ENCODE results near the gene GPHA2. TPM values are rescaled to one million over a fixed set of nuclear protein-coding genes. Genes with fewer than 3 reads are reported as not detected.

GPHA2 gene
- polyA plus RNA-seq, 1 donor from 2014 or later: not detected

DNA sequence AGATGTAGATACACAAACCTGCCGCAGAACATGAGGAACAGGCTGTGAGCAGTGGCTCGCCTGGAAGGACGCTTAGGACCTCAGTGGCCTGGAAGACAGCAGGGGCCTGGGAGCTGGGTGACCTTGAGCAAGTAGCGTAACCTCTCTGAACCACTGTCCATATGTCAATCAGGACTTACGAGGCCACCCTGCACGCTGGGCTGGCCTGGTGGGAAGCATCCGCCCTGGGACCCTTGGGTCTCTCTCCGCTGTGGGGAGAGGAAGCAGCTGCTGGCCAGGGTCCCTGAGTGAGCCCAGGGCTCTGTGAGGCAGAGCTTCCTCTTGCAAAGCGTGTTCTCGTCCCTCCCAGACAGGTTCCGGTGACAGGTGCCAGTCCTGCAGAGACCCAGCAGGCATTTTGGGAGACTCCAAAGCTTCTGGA lies 43.3 kb downstream of the GPHA2 start:
- Histone ChIP-seq H3K79me2 (replicated peaks; ENCODE audit: insufficient read depth, low read length) (no peaks in the 10 kb centered on the region), H3K4me3 (ENCODE audit: low read length) (no peak overlapping the region), H3K4me2 (ENCODE audit: low read length) (no peak overlapping the region), H3K36me3 (ENCODE audit: insufficient read depth, low read length) (no peaks in the 10 kb centered on the region), H3K27ac (ENCODE audit: low read length) (no peak overlapping the region), H4K20me1 (ENCODE audit: insufficient read depth) (no peaks in the 10 kb centered on the region), H3K9me3 (ENCODE audit: low read length) (no peaks in the 10 kb centered on the region), H3F3A (ENCODE audit: insufficient read depth, low read length, poor library complexity, severe bottlenecking) (no peaks in the 10 kb centered on the region), H2AFZ (ENCODE audit: low read depth, low read length) (no peak overlapping the region), H3K27me3 (ENCODE audit: insufficient read depth, low read depth, low read length) (no peaks in the 10 kb centered on the region), H3K9me2 (ENCODE audit: insufficient read depth, low read length) (no peaks in the 10 kb centered on the region), H3K9ac (ENCODE audit: low read length) (no peak overlapping the region)
- no peak for TF ChIP-seq SMC3 (conservative IDR thresholded peaks at IDR 0.05; ENCODE audit: poor library complexity)
- no peak for TF ChIP-seq EP300 (conservative IDR thresholded peaks at IDR 0.05; ENCODE audit: poor library complexity, severe bottlenecking)
- no peak for TF ChIP-seq EZH2 (IDR thresholded peaks at IDR 0.05; ENCODE audit: borderline replicate concordance, insufficient read depth, low read length, poor library complexity, severe bottlenecking)
- no peak for TF ChIP-seq POLR2AphosphoS5 (IDR thresholded peaks at IDR 0.05)
- TF ChIP-seq TAF1 (IDR thresholded peaks at IDR 0.05; ENCODE audit: low read depth): no peak
- TF ChIP-seq MXI1 (conservative IDR thresholded peaks at IDR 0.05; ENCODE audit: poor library complexity, severe bottlenecking): no peak
- TF ChIP-seq, protein P1, sequence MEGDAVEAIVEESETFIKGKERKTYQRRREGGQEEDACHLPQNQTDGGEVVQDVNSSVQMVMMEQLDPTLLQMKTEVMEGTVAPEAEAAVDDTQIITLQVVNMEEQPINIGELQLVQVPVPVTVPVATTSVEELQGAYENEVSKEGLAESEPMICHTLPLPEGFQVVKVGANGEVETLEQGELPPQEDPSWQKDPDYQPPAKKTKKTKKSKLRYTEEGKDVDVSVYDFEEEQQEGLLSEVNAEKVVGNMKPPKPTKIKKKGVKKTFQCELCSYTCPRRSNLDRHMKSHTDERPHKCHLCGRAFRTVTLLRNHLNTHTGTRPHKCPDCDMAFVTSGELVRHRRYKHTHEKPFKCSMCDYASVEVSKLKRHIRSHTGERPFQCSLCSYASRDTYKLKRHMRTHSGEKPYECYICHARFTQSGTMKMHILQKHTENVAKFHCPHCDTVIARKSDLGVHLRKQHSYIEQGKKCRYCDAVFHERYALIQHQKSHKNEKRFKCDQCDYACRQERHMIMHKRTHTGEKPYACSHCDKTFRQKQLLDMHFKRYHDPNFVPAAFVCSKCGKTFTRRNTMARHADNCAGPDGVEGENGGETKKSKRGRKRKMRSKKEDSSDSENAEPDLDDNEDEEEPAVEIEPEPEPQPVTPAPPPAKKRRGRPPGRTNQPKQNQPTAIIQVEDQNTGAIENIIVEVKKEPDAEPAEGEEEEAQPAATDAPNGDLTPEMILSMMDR (IDR thresholded peaks at IDR 0.05; ENCODE audit: poor library complexity, severe bottlenecking): no peak
- no peak for TF ChIP-seq RAD21 (conservative IDR thresholded peaks at IDR 0.05)
- TF ChIP-seq, protein P2, sequence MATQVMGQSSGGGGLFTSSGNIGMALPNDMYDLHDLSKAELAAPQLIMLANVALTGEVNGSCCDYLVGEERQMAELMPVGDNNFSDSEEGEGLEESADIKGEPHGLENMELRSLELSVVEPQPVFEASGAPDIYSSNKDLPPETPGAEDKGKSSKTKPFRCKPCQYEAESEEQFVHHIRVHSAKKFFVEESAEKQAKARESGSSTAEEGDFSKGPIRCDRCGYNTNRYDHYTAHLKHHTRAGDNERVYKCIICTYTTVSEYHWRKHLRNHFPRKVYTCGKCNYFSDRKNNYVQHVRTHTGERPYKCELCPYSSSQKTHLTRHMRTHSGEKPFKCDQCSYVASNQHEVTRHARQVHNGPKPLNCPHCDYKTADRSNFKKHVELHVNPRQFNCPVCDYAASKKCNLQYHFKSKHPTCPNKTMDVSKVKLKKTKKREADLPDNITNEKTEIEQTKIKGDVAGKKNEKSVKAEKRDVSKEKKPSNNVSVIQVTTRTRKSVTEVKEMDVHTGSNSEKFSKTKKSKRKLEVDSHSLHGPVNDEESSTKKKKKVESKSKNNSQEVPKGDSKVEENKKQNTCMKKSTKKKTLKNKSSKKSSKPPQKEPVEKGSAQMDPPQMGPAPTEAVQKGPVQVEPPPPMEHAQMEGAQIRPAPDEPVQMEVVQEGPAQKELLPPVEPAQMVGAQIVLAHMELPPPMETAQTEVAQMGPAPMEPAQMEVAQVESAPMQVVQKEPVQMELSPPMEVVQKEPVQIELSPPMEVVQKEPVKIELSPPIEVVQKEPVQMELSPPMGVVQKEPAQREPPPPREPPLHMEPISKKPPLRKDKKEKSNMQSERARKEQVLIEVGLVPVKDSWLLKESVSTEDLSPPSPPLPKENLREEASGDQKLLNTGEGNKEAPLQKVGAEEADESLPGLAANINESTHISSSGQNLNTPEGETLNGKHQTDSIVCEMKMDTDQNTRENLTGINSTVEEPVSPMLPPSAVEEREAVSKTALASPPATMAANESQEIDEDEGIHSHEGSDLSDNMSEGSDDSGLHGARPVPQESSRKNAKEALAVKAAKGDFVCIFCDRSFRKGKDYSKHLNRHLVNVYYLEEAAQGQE (IDR thresholded peaks at IDR 0.05; ENCODE audit: borderline replicate concordance): no peak

DNA sequence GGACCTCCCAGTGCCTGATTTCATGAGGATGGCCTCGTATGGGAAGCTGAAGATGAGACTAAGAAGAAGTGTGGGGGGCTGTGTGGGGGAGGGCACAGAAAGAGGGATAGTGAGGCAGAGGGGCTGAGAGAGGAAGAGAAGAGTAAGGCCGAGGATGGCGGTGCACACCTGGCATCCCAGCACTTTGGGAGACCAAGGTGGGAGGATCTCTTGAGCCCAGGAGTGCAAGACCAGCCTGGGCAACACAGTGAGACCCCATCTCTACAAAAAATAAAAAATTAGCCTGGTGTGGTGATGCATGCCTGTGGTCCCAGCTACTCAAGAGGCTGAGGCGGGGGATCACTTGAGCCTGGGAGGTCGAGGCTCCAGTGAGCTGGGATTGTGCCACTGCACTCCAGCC lies 43.8 kb downstream of the GPHA2 start:
- Histone ChIP-seq H3K4me2 (ENCODE audit: low read length) (no peak overlapping the region), H3K9me2 (ENCODE audit: insufficient read depth, low read length) (no peaks in the 10 kb centered on the region), H3K27me3 (ENCODE audit: insufficient read depth, low read depth, low read length) (no peaks in the 10 kb centered on the region), H3K27ac (ENCODE audit: low read length) (no peak overlapping the region), H3K9me3 (ENCODE audit: low read length) (no peaks in the 10 kb centered on the region), H3F3A (ENCODE audit: insufficient read depth, low read length, poor library complexity, severe bottlenecking) (no peaks in the 10 kb centered on the region), H2AFZ (ENCODE audit: low read depth, low read length) (no peak overlapping the region), H3K9ac (ENCODE audit: low read length) (no peak overlapping the region), H3K36me3 (ENCODE audit: insufficient read depth, low read length) (no peaks in the 10 kb centered on the region), H4K20me1 (ENCODE audit: insufficient read depth) (no peaks in the 10 kb centered on the region), H3K4me3 (ENCODE audit: low read length) (no peak overlapping the region), H3K79me2 (replicated peaks; ENCODE audit: insufficient read depth, low read length) (no peaks in the 10 kb centered on the region)
- TF ChIP-seq, protein P1 (IDR thresholded peaks at IDR 0.05; ENCODE audit: poor library complexity, severe bottlenecking): no peak
- TF ChIP-seq RAD21 (conservative IDR thresholded peaks at IDR 0.05) (no peak), EZH2 (IDR thresholded peaks at IDR 0.05; ENCODE audit: borderline replicate concordance, insufficient read depth, low read length, poor library complexity, severe bottlenecking) (no peak), EP300 (conservative IDR thresholded peaks at IDR 0.05; ENCODE audit: poor library complexity, severe bottlenecking) (no peak), POLR2AphosphoS5 (IDR thresholded peaks at IDR 0.05) (no peak), SMC3 (conservative IDR thresholded peaks at IDR 0.05; ENCODE audit: poor library complexity) (no peak), TAF1 (IDR thresholded peaks at IDR 0.05; ENCODE audit: low read depth) (no peak), MXI1 (conservative IDR thresholded peaks at IDR 0.05; ENCODE audit: poor library complexity, severe bottlenecking) (no peak)
- TF ChIP-seq, protein P2 (IDR thresholded peaks at IDR 0.05; ENCODE audit: borderline replicate concordance): no peak
